Adrenal gland (tissue), 12 donors: ENCODE results near the gene HMGN3. TPM values are rescaled to one million over a fixed set of nuclear protein-coding genes. Genes with fewer than 3 reads are reported as not detected.

Experiments
- DNase-seq, 7 donors: peaks; one replicate each; pipeline ENCODE4 v3.0.0-alpha.2; 2019 to 2020
- H3K27ac ChIP-seq, 5 donors: fragments of 200-600 bp; sonication (generic) in 4 of 5; 1 replicate in 3 of 5; 2 replicates in 2 of 5; pipeline versions ENCODE4 v1.5.1 to v1.8.0; 2016 to 2020; ENCODE audit warnings: mild to moderate bottlenecking in 1 of 5
- H3K27me3 ChIP-seq: fragments of 200-600 bp; 2 replicates; pipeline ENCODE4 v1.8.0; 2021
- H3K36me3 ChIP-seq, 2 donors: fragments of 200-600 bp; replicated peaks in 1 of 2; 1 replicate in 1 of 2; 2 replicates in 1 of 2; pipeline versions ENCODE4 v1.5.1 to v1.8.0; 2018 to 2022
- H3K4me1 ChIP-seq, 2 donors: fragments of 200-600 bp; replicated peaks in 1 of 2; 1 replicate in 1 of 2; 2 replicates in 1 of 2; pipeline versions ENCODE4 v1.5.1 to v1.8.0; 2018 to 2021
- H3K4me3 ChIP-seq, 4 donors: fragments of 200-600 bp; sonication (generic) in 3 of 4; one replicate each; pipeline ENCODE4 v1.5.1; 2016 to 2018
- H3K9me3 ChIP-seq, 3 donors: fragments of 200-600 bp; sonication (generic) in 1 of 3; replicated peaks in 1 of 3; 1 replicate in 2 of 3; 2 replicates in 1 of 3; pipeline versions ENCODE4 v1.5.1 to v1.8.0; 2016 to 2021
- POLR2A ChIP-seq, 2 donors: fragments of 450-650 bp; IDR thresholded peaks; one replicate each; pipeline ENCODE4 v1.6.1; 2017; ENCODE audit warnings: antibody characterized with exemption in 2 of 2, mild to moderate bottlenecking in 2 of 2, moderate library complexity in 1 of 2
- WGBS, 4 donors: extraction: QIAGEN DNeasy Blood & Tissue Kit in 2 of 4; methylation state at CpG; one replicate each; pipeline versions ENCODE4 v1.1.5 to v1.1.7; 2013 to 2017; 5-methylcytosine and 5-hydroxymethylcytosine counted together
- intact Hi-C, 2 donors: fragments of 100-400 bp; cut with DNase I; formaldehyde crosslinking; loops; one replicate each; pipeline versions ENCODE4 v1.14.1 to v1.15.0; 2022 to 2023
- polyA plus RNA-seq, 3 donors: library from polyadenylated mRNA; stranded (reverse); fragments of 200-250 nt in 2 of 3; fragments of 350-450 nt in 1 of 3; fragmentation: Illumina TruSeq in 1 of 3; extraction: RNeasy Lipid Tissue Mini Kit (QIAGEN cat#74804) in 1 of 3; gene quantifications; one replicate each; pipeline ENCODE4 v1.2.3, GENCODE V29; 2013 to 2014
- total RNA-seq, 9 donors: library from RNA; depleted of rRNA in 4 of 9; stranded (reverse); fragments of >200 nt in 4 of 9; fragments of 120-200 nt in 1 of 9; fragmentation: NEBNext Ultra II Directional in 1 of 9; extraction: Animal tissue kit (Norgen Biotek cat#: 25700) in 1 of 9; gene quantifications; one replicate each; pipeline versions ENCODE4 v1.1.0 to v1.2.4, GENCODE V29; 2013 to 2023
- TF ChIP-seq, protein P1 (sequence below), 6 experiments: fragments of 450-650 bp in 4 of 6; fragments of 200-600 bp in 2 of 6; sonication (generic) in 1 of 6; IDR thresholded peaks; 1 replicate in 5 of 6; 2 replicates in 1 of 6; pipeline versions ENCODE4 v1.5.1 to v1.8.0; 2016 to 2021; ENCODE audit warnings: antibody characterized with exemption in 6 of 6, mild to moderate bottlenecking in 2 of 6, moderate library complexity in 1 of 6
- donor health status: healthy with polysubstance abuse.
- donor health status: Bipolar disorder and iron deficiency.
- donor health status: DM: yes; HTN: yes; CAD: no.
- donor health status: DM: no; HTN: no; CAD: no.
- donor health status: DM: no; HTN: no; CAD: no.
- donor health status: DM: yes; HTN: yes; CAD: no.

The HMGN3 gene
- total and polyA plus RNA-seq, 12 donors: 87.5 to 271 (median 163) TPM

DNA sequence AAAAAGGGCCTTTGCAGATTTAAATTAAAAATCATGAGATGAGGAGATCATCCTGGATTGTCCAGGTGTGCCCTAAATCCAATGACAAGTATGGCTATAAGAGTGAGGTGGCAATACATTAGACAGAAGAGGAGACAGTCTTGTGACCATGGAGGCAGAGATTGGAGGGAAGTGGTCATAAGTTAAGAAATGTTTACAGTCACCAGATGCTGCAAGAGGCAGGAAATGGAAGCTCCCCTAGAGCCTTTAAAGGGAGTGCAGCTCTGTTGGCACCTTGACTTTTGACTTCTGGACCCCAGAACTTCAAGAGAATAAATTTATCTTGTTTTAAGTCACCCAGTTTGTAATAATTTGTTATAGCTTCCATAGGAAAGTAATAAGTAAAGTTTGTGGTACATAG is 61.1 kb downstream of the HMGN3 start:
- Histone ChIP-seq H3K4me1 (no peaks in the 10 kb centered on the region), H3K9me3 (no peaks in the 10 kb centered on the region), H3K36me3 (no peaks in the 10 kb centered on the region), H3K27me3 (no peaks in the 10 kb centered on the region), H3K4me3 (no peak overlapping the region), H3K27ac (no peak overlapping the region)
- no peak for TF ChIP-seq POLR2A (IDR thresholded peaks at IDR 0.05)
- TF ChIP-seq, protein P1, sequence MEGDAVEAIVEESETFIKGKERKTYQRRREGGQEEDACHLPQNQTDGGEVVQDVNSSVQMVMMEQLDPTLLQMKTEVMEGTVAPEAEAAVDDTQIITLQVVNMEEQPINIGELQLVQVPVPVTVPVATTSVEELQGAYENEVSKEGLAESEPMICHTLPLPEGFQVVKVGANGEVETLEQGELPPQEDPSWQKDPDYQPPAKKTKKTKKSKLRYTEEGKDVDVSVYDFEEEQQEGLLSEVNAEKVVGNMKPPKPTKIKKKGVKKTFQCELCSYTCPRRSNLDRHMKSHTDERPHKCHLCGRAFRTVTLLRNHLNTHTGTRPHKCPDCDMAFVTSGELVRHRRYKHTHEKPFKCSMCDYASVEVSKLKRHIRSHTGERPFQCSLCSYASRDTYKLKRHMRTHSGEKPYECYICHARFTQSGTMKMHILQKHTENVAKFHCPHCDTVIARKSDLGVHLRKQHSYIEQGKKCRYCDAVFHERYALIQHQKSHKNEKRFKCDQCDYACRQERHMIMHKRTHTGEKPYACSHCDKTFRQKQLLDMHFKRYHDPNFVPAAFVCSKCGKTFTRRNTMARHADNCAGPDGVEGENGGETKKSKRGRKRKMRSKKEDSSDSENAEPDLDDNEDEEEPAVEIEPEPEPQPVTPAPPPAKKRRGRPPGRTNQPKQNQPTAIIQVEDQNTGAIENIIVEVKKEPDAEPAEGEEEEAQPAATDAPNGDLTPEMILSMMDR (IDR thresholded peaks at IDR 0.05): no peak
- intact Hi-C loops: no loop called here
- DNase-seq: no peak

DNA sequence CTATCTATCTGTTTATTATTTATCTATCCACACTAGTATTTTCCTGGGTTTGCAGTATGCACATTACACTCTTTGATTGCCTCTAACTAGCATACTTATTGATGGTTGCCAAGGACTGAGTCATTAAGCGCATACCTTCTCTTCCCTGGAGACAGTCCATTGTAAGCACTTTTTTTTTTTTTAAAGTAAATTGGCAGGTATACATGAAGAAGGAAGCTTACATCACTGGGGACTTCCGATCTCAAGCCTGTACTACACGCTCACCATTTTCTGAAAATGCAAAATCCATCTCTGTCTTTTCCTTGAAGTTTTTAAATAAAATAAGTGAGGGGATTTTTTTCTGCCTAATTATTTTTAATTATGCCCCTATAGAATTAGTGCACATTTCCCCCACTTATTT is 63.5 kb downstream of the HMGN3 start:
- Histone ChIP-seq H3K27me3 (no peaks in the 10 kb centered on the region), H3K4me1 (no peaks in the 10 kb centered on the region), H3K36me3 (no peaks in the 10 kb centered on the region), H3K27ac (no peak overlapping the region), H3K4me3 (no peak overlapping the region), H3K9me3 (no peaks in the 10 kb centered on the region)
- DNase-seq: no peak
- TF ChIP-seq, protein P1 (IDR thresholded peaks at IDR 0.05): no peak
- no peak for TF ChIP-seq POLR2A (IDR thresholded peaks at IDR 0.05)
- intact Hi-C loops: no loop called here
- WGBS, 4 donors: 69 to 91% (median 80%) methylated on average over 3 of the region's 3 CpGs

DNA sequence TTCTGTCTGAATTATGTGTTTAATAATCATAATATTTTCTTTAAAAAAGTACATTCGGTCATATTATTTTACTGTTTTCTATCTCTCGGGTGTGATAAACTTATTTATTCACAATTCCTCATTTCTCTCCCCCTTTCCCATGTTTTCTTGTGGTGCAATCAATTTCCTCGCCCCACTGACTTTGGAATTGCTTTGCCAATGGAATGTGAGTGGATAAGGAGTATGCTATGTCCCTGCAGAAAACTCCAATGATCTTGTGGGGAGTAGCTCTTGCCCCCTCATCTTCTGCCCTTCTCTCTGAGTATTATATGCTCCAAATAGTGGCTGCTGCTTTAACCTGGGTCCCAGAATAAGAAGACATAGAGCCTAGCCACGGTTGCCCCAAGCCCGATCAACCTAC is 64.1 kb downstream of the HMGN3 start:
- TF ChIP-seq POLR2A (IDR thresholded peaks at IDR 0.05): no peak
- TF ChIP-seq, protein P1 (IDR thresholded peaks at IDR 0.05): no peak
- H3K27me3 ChIP-seq: no peaks in the 10 kb centered on the region
- DNase-seq: no peak
- no peak overlapping the region for H3K4me3 ChIP-seq
- H3K9me3 ChIP-seq: no peaks in the 10 kb centered on the region
- intact Hi-C loops: no loop called here
- no peaks in the 10 kb centered on the region for H3K4me1 ChIP-seq
- 74 to 90% (median 83%) methylated on average over 5 of the region's 5 CpGs for WGBS, 4 donors
- no peak overlapping the region for H3K27ac ChIP-seq
- H3K36me3 ChIP-seq: no peaks in the 10 kb centered on the region

DNA sequence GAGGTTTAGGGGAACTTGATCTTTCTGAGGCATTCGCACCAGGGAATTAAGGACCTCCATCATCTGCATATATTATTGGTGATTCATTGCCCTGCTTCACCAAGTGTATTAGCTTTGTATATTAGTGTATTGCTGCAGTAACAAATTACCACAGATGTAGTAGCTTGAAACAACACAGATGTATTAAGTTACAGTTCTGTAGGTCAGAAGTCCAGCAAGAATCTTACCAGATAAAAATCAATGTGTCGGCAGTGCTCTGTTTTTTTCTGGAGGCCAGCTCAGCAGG is 65.8 kb downstream of the HMGN3 start:
- Histone ChIP-seq H3K9me3 (no peaks in the 10 kb centered on the region), H3K36me3 (no peaks in the 10 kb centered on the region), H3K4me3 (no peak overlapping the region), H3K27me3 (no peaks in the 10 kb centered on the region), H3K4me1 (no peaks in the 10 kb centered on the region), H3K27ac (no peak overlapping the region)
- no peak for TF ChIP-seq POLR2A (IDR thresholded peaks at IDR 0.05)
- TF ChIP-seq, protein P1 (IDR thresholded peaks at IDR 0.05): no peak
- intact Hi-C loops: no loop called here
- WGBS, 4 donors: 56 to 73% (median 66%) methylated on average over 2 of the region's 2 CpGs
- DNase-seq: no peak
